GM21528 (cell line): ENCODE data around the gene LOXL3.

Experiments used
- ATAC-seq: cut with Tn5 transposase; IDR thresholded peaks from one replicate; pipeline ENCODE4 v1.9.1; 2021; ENCODE audit warnings: mild to moderate bottlenecking, moderate library complexity; ENCODE audit not compliant: unreplicated experiment, low FRiP score

Gene LOXL3

GRCh38 chr2:74530239-74531187, 23.2 kb downstream of the LOXL3 start:
- peak; percentile 22 for ATAC-seq

DNA sequence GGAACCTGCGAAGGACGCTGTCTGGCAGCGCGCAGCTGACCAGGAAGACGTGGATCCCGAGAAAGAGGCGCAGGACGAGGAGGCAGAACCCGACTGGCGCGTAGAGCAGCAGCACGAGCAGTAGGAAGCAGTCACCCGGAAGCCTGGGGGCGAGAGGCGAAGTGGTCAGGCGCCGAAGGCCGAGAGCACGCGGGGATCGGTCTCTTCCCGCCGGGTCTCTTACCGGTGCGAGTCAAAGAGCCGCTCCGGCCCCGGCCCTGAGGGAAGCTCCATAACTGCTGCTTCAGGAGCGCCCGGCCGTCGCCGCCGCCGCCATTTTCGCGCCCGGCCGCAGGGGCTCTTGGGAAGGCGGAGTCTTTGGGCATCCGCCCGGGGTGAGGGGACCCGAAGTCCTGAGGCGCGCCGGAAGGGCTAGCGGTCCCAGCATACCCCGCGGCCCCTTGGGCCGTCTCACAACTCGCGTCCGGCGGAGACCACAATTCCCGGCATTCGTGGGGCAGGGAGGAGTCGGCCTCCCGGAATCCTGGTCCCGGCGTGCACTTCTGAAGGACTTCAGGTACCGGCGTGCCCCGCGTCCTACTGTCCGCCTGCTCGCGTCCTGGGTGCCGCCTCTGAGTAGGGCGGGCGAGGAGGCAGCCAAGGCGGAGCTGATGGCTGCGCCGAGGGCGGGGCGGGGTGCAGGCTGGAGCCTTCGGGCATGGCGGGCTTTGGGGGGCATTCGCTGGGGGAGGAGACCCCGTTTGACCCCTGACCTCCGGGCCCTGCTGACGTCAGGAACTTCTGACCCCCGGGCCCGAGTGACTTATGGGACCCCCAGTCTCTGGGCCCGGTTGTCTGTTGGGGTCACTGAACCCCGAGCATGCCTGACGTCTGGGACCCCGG, 24.1 kb downstream of the LOXL3 start, which contains the start of the genes AUP1 and HTRA2:
TSS of gene AUP1 (minus strand) at position 350 of the 882 bp plus-strand sequence. CDS start at position 273, 77 bp downstream.
TSS of gene HTRA2 (plus strand) at position 577 of the 882 bp plus-strand sequence. CDS start at position 651, 74 bp downstream.
- ATAC-seq = peak; percentile 79

- peak; percentile 7 for ATAC-seq
Observed at GRCh38 chr2:74528600-74529356, 25.0 kb downstream of the LOXL3 start.

GRCh38 chr2:74527741-74528140, 26.0 kb downstream of the LOXL3 start:
- no peak for ATAC-seq

DNA sequence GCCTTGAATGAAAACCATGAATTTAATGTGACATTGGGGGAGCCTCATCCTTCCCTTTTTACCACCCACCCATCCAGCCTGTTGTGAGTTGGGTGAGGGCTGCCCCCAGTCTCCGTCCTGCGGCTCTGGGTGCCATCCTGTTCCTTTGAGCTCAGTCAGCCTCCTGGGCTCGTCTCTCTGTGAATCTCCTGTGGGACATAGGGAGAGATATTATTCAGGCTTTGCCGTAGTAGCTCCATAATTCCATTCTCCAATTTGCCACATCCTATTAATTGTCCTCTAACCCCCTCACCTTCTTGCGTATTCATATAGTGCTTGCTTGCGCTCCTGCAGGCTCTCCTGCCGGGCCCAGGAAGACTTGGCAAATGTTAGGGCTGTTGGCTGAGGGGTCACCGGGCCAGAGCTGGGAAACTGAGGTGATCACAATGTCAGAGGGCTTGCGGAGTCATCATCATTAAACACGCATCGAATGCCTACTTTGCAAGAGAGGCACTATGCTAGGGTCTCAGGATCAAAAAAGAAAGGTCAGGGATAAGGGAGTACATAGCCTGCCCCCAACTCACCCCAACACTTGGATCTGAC, 27.0 kb downstream of the LOXL3 start:
- no peak for ATAC-seq

GRCh38 chr2:74525717-74526648, 27.8 kb downstream of the LOXL3 start, which contains the start of gene DQX1:
DQX1 (minus strand) TSS chr2:74526231; CDS start chr2:74525729, 502 bp downstream.
- no peak for ATAC-seq

- ATAC-seq = no peak
Observed at GRCh38 chr2:74524955-74525716, 28.6 kb downstream of the LOXL3 start.

DNA sequence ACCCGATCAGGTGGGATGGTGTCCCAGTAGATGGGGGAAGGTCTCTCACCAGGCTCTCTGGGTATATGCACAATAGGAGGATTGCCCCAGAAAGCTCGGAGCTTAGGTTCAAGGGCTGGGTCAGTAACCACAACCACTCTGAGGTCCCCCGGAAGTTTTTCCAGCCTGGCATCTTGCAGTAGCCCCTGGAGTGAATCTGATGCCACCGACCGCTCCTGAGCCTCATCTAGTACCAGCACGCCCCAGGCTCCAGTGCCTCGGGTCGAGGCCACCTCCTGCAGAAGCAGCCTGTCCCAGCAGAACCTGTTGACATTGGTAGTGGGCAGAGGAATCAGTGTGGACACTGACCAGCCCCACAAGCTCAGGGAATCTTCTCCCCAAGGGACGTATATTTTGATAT, 29.7 kb downstream of the LOXL3 start:
- ATAC-seq = no peak

GRCh38 chr2:74522516-74522915, 31.2 kb downstream of the LOXL3 start:
- ATAC-seq = no peak

- ATAC-seq = no peak
Observed at GRCh38 chr2:74516650-74517049, 37.1 kb downstream of the LOXL3 start.

DNA sequence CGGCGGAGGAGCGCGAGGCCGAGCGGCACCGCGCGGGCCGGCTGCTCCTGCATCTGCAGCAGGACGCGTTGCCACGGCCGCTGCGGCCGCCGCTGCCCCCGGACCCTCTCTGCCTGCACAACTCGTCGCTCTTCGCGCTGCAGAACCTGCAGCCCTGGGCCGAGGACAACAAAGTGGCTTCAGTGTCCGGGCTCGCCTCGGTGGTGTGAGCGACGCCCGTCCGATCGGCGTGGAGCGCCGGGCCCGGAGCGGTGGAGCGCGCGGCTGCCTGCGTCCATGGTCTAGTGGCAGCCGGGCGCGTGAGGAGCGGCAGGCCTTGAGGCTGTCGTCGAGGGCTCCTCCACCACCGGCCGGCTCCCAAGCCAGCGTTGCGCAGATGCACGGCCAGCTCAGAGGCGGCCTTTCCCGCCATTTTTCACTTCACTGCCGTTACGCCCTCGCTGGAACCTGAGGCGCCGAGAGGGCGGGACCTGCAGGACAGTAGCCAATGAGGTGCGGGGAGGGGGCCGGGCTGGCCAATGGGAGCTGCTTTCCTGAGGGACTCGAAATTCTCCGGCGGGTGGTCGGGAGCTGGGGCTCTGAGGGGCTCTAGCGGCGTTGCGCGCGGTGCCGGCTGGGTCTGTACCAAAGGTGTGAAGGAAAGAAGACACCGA, 37.6 kb downstream of the LOXL3 start:
- no peak for ATAC-seq

GRCh38 chr2:74515271-74515980, 38.3 kb downstream of the LOXL3 start:
- ATAC-seq = no peak

- ATAC-seq = no peak
Observed at GRCh38 chr2:74514368-74515270, 39.1 kb downstream of the LOXL3 start, which contains the start of gene TLX2. TLX2 (plus strand) TSS chr2:74514450; CDS start chr2:74514807, 357 bp downstream.

DNA sequence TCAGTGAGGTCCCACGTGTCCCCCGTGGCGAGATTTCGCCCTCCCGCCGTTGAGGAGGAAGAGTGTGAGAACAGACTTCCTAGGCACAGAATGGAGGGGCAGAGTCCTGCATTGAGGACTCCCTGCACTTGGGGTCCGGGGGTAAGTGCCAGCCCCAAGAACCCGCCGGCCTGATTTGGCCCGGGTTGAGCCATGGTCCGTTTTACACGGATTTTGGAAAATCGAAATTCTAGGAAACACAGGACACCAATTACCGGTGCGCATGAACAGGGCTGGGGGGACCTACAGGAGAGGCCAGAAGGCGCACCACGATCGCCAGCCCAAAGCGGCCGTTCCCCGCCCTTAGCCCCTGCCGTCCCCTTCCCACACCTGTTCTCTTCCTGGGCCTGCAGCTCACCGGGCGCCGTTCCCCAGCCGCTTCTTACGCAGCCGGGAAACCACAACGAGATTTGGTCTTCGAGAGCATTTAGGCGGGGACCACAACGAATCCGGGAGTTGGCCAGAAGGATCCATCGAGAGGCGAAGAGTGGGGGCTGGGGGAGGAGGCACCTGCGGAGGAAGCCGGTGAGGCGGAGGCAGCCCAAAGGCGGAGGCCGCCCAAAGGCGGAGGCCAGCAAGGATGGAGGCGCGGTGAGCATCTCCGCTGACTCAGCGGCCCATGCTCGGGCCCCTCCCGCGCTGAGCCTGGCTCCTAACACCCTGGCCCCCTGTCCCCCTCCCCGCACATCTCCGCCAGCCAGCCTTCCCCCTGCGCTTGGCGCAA, 40.0 kb downstream of the LOXL3 start:
- no peak for ATAC-seq
